AG10803 (cell line): ENCODE results near the gene PSPC1.
"Not testable (repeated sequence)": the region's sequence is repeated elsewhere in the genome, so short reads cannot be mapped to it uniquely, and the experiment has no call there.

Experiments used
- DNase-seq: peaks from one replicate; pipeline ENCODE4 v3.0.0; 2010; ENCODE audit warnings: low read depth
- H3K4me3 ChIP-seq: 2 replicates; pipeline ENCODE4 v1.5.1; 2011; ENCODE audit warnings: mild to moderate bottlenecking, low read length, control low read depth
- TF ChIP-seq, protein P1 (sequence below): conservative IDR thresholded peaks from 2 replicates; pipeline ENCODE4 v1.5.1; 2011; ENCODE audit warnings: mild to moderate bottlenecking, low read length, control low read depth, inconsistent platforms

Gene PSPC1

GRCh38 chr13:19782727-19783682 lies at the start of gene PSPC1:
Gene PSPC1, minus strand, starts transcription at chr13:19782945. Its CDS starts 188 bp downstream, at chr13:19782757.
- peak within 1 kb of the TSS; percentile 96 for H3K4me3 ChIP-seq

DNA sequence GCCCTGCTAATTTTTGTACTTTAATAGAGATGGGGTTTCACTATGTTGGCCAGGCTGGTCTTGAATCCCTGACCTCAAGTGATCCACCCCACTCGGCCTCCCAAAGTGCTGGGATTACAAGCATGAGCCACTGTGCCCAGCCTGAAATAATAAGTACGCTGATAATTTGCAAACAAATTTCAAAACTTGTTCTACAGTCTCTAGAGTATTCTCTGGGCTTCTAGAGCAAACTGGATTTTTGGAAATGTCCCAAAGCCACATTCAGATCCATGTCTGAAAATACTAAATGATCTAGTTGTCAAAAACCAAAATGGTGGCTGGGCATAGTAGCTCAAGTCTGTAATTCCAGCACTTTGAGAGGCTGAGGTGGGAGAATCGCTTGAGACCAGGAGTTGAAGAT lies 39.9 kb upstream of the PSPC1 start:
- DNase-seq = no peak
- no peak overlapping the region for H3K4me3 ChIP-seq
- TF ChIP-seq, protein P1, sequence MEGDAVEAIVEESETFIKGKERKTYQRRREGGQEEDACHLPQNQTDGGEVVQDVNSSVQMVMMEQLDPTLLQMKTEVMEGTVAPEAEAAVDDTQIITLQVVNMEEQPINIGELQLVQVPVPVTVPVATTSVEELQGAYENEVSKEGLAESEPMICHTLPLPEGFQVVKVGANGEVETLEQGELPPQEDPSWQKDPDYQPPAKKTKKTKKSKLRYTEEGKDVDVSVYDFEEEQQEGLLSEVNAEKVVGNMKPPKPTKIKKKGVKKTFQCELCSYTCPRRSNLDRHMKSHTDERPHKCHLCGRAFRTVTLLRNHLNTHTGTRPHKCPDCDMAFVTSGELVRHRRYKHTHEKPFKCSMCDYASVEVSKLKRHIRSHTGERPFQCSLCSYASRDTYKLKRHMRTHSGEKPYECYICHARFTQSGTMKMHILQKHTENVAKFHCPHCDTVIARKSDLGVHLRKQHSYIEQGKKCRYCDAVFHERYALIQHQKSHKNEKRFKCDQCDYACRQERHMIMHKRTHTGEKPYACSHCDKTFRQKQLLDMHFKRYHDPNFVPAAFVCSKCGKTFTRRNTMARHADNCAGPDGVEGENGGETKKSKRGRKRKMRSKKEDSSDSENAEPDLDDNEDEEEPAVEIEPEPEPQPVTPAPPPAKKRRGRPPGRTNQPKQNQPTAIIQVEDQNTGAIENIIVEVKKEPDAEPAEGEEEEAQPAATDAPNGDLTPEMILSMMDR = no peak

More at GRCh38 chr13:19782727-19783682, at the start of gene PSPC1:
- DNase-seq = peak; percentile 92

- TF ChIP-seq, protein P1 = peak; percentile 22; the same call in 1 of the 2 replicates
- DNase-seq = no peak
- H3K4me3 ChIP-seq = no peak overlapping the region
Observed at GRCh38 chr13:19818223-19818842, 35.6 kb upstream of the PSPC1 start.

DNA sequence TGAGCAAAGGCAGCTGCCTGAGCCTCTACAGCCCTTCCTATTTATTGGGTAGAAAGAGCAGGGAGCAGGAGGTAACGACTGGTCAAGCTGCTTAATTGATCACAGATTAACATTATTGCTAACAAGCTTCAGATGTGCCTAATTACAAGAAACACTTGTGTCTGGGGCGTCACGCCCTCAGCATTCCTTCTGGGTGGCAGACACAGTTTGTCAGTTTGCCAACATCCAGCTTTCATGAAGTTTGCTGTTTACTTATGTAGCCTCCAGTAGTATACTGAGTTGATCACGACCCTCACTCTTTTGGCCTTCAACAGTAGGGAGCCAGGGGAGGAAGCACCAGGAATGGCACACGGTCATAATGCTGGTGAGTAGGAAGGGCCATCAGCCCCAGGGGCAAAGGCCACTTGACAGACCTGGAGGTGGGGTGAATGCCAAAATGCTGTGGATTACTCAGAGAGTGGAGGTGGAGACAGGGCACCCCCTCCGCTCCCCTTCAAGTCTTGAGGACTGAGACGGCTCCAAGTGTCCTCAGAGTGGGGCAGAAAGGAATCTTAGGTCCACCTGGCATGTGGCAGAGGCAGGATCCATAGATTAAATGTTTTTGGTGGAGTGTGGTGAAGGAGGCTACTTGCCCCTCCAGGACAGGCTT lies 34.9 kb upstream of the PSPC1 start:
- TF ChIP-seq, protein P1 = no peak

GRCh38 chr13:19817106-19817505 lies 34.4 kb upstream of the PSPC1 start:
- no peak for DNase-seq
- TF ChIP-seq, protein P1 = no peak
- H3K4me3 ChIP-seq = no peak overlapping the region

More for the DNA sequence above, 34.9 kb upstream of the PSPC1 start:
- peak; percentile 8 for DNase-seq
- no peak overlapping the region for H3K4me3 ChIP-seq

DNA sequence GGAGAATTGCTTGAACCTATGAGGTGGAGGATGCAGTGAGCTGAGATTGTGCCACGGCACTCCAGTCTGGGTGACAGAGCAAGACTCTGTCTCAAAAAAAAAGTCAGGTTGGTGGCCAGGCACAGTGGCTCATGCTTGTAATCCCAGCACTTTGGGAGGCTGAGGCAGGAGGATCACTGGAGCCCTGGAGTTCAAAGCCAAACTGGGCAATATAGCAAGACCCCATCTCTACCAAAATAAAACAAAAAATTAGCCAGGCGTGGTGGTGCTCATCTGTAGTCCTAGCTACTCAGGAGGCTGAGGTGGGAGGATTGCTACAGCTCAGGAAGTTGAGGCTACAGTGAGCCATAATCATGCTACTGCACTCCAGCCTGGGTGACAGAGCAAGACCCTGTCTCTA lies 33.1 kb upstream of the PSPC1 start:
- H3K4me3 ChIP-seq, DNase-seq: not testable (repeated sequence)

DNA sequence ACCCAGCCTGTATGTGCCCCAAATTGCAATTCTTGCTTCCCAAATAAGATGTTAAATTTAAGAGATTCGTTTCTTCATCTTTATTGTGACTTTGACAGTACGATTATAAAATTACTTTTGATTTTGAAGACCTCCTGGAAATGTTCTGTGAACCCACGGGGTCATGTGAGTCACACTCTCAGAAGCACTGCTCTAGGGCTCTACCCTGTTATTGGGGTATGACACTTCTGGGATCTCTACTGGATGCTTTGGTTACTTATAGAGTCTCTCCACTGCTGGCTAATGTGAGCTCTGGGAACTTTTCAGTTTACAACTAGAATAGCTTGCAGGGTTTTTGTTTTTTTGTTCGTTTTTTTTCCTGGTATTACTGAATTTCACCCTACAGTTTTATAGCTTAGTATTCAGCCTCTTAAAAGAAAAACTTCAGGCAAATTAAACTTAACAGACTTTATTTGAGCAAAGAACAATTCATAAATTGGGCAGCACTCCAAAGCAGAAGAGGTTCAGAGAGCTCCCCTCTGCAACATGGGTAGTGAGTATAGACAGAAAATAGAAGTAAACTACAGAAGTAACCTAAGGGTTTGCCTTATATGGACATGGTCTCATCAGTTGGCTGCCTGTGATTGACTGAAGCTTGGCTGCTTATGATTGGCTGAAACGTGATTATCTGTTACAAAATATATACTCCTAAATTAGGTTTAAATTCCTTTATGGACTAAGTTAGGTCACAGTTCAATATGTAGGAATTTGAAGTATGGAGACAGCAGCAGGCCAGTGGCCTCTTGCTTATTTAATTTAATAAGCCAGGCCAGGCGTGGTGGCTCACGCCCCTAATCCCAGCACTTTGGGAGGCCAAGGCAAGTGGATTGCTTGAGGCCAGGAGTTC lies 28.5 kb upstream of the PSPC1 start:
- TF ChIP-seq, protein P1 = no peak
- DNase-seq = peak; percentile 9
- H3K4me3 ChIP-seq = no peak overlapping the region
